IMR-90 (cell line): ENCODE measurements around the gene SF3B5. TPM values are rescaled to one million over a fixed set of nuclear protein-coding genes. Genes with fewer than 3 reads are reported as not detected.
"Not testable (repeated sequence)": the region's sequence is repeated elsewhere in the genome, so short reads cannot be mapped to it uniquely, and the experiment has no call there.

Source experiments
- ATAC-seq: fragments of 200-7000 bp; cut with Tn5 transposase; 2 replicates; pipeline ENCODE4 v1.9.1; 2020; ENCODE audit warnings: low read depth, mild to moderate bottlenecking, moderate library complexity
- BruUV-seq: library from RNA; stranded (reverse); fragments of 400-500 nt; replicated peaks from 2 replicates; lab custom pipeline; 2021; lab: Mats Ljungman, UMichigan
- CTCF ChIA-PET: fragments of 300-600 bp; formaldehyde crosslinking; extraction: SDS; loops from one replicate; lab custom pipeline; 2021; ENCODE audit warnings: antibody characterized with exemption; lab: Yijun Ruan, JAX
- POLR2A ChIA-PET: fragments of 300-600 bp; sonication (Branson Sonifier 250); formaldehyde crosslinking; loops from one replicate; lab custom pipeline; 2022; ENCODE audit warnings: antibody characterized with exemption; ENCODE audit not compliant: unreplicated experiment; lab: Charles Lee
- DNase-seq: peaks from one replicate; pipeline ENCODE4 v3.0.0; 2013
- H2AFZ ChIP-seq: replicated peaks from 2 replicates; pipeline ENCODE3; 2013; ENCODE audit warnings: low read length, mild to moderate bottlenecking; ENCODE audit not compliant: poor library complexity
- H2AK5ac ChIP-seq: 2 replicates; pipeline ENCODE4 v1.6.1; 2013; ENCODE audit warnings: low read depth, low read length, inconsistent platforms
- H2AK9ac ChIP-seq: replicated peaks from 2 replicates; pipeline ENCODE3; 2013; ENCODE audit warnings: mild to moderate bottlenecking, low read depth, low read length, moderate library complexity; ENCODE audit not compliant: poor library complexity
- H2BK120ac ChIP-seq: 2 replicates; pipeline ENCODE4 v1.6.1; 2013; ENCODE audit warnings: low read depth, low read length, inconsistent platforms
- H2BK15ac ChIP-seq: 3 replicates; pipeline ENCODE4 v1.6.1; 2013; ENCODE audit warnings: low read depth, low read length, inconsistent platforms
- H2BK20ac ChIP-seq: 2 replicates; pipeline ENCODE4 v1.6.1; 2013; ENCODE audit warnings: low read depth, mild to moderate bottlenecking, inconsistent platforms, low read length, moderate library complexity
- H2BK5ac ChIP-seq: 2 replicates; pipeline ENCODE4 v1.6.1; 2013; ENCODE audit warnings: mild to moderate bottlenecking, low read depth, low read length, inconsistent platforms; ENCODE audit not compliant: poor library complexity, severe bottlenecking
- H3K14ac ChIP-seq: replicated peaks from 2 replicates; pipeline ENCODE4 v1.6.1; 2013; ENCODE audit warnings: low read depth, low read length, inconsistent platforms
- H3K18ac ChIP-seq: 2 replicates; pipeline ENCODE4 v1.6.1; 2013; ENCODE audit warnings: low read depth, low read length, control low read depth
- H3K23ac ChIP-seq: 2 replicates; pipeline ENCODE4 v1.6.1; 2013; ENCODE audit warnings: low read depth, low read length, inconsistent platforms
- H3K27ac ChIP-seq: 2 replicates; pipeline ENCODE4 v1.5.1; 2013; ENCODE audit warnings: mild to moderate bottlenecking, control low read depth, low read length; ENCODE audit not compliant: insufficient read depth
- H3K27me3 ChIP-seq: 2 replicates; pipeline ENCODE4 v1.6.1; 2013; ENCODE audit warnings: low read length; ENCODE audit not compliant: control insufficient read depth, insufficient read depth
- H3K36me3 ChIP-seq: 2 replicates; pipeline ENCODE4 v1.6.1; 2013; ENCODE audit warnings: low read length, mixed read lengths; ENCODE audit not compliant: control insufficient read depth, insufficient read depth
- H3K4ac ChIP-seq: 2 replicates; pipeline ENCODE4 v1.6.1; 2013; ENCODE audit warnings: low read depth, low read length, inconsistent platforms
- H3K4me1 ChIP-seq: 2 replicates; pipeline ENCODE4 v1.6.1; 2013; ENCODE audit warnings: low read length, mixed read lengths; ENCODE audit not compliant: control insufficient read depth, insufficient read depth
- H3K4me2 ChIP-seq: 2 replicates; pipeline ENCODE4 v1.6.1; 2013; ENCODE audit warnings: low read depth, mild to moderate bottlenecking, control low read depth, low read length, moderate library complexity
- H3K4me3 ChIP-seq: 2 replicates; pipeline ENCODE4 v1.5.1; 2013; ENCODE audit warnings: low read depth, mild to moderate bottlenecking, control low read depth, low read length, moderate library complexity; ENCODE audit not compliant: insufficient read depth
- H3K56ac ChIP-seq: 2 replicates; pipeline ENCODE4 v1.6.1; 2013; ENCODE audit warnings: low read length, inconsistent platforms; ENCODE audit not compliant: insufficient read depth; ENCODE audit errors: extremely low read depth
- H3K79me1 ChIP-seq, 2 experiments: 2 replicates each; pipeline ENCODE4 v1.6.1; 2013; ENCODE audit warnings: low read length in 2 of 2, inconsistent platforms in 1 of 2, low read depth in 1 of 2
- H3K9ac ChIP-seq: 2 replicates; pipeline ENCODE4 v1.6.1; 2013; ENCODE audit warnings: low read depth, low read length, control low read depth
- H3K9me1 ChIP-seq: 2 replicates; pipeline ENCODE4 v1.6.1; 2013; ENCODE audit warnings: low read length, inconsistent platforms; ENCODE audit not compliant: insufficient read depth
- H3K9me3 ChIP-seq: 2 replicates; pipeline ENCODE4 v1.6.1; 2013; ENCODE audit warnings: low read length; ENCODE audit not compliant: control insufficient read depth, insufficient read depth
- H4K20me1 ChIP-seq: 2 replicates; pipeline ENCODE4 v1.6.1; 2013; ENCODE audit warnings: low read length, inconsistent platforms; ENCODE audit not compliant: insufficient read depth
- H4K5ac ChIP-seq: 2 replicates; pipeline ENCODE4 v1.6.1; 2013; ENCODE audit warnings: mild to moderate bottlenecking, low read depth, low read length, control low read depth
- H4K8ac ChIP-seq, 2 experiments: 2 replicates each; pipeline ENCODE4 v1.6.1; 2013; ENCODE audit warnings: low read depth in 2 of 2, low read length in 2 of 2, control low read depth in 1 of 2, inconsistent platforms in 1 of 2
- H4K91ac ChIP-seq: 2 replicates; pipeline ENCODE4 v1.6.1; 2013; ENCODE audit warnings: low read depth, low read length, inconsistent platforms; ENCODE audit not compliant: insufficient read depth
- WGBS, 2 experiments: methylation state at CpG; one replicate each; pipeline versions ENCODE4 v1.1.5 to v1.1.7; 2013; ENCODE audit warnings: missing lambda C conversion rate in 2 of 2; ENCODE audit not compliant: insufficient read length in 1 of 2; ENCODE audit errors: extremely low coverage in 2 of 2; 5-methylcytosine and 5-hydroxymethylcytosine counted together
- dilution Hi-C: fragments of 300-500 bp; cut with HindIII; formaldehyde crosslinking; loops from one replicate; pipeline ENCODE4 v1.14.3; 2018; ENCODE audit warnings: low sequenced_read_pairs; ENCODE audit not compliant: unreplicated experiment
- in situ Hi-C: fragments of 300-500 bp; cut with MboI; formaldehyde crosslinking; loops from 3 replicates; pipeline ENCODE4 v1.14.3; 2019; ENCODE audit warnings: low sequenced_read_pairs, inconsistent platforms, mixed read lengths
- intact Hi-C: fragments of 100-400 bp; cut with micrococcal nuclease; formaldehyde crosslinking; loops from 2 replicates; pipeline ENCODE4 v1.10.0; 2022
- polyA plus RNA-seq, 3 experiments: library from polyadenylated mRNA; depleted of rRNA; stranded (reverse); fragments of >200 nt; gene quantifications; 2 replicates each; pipeline ENCODE4 v1.2.3, GENCODE V29; 2012; ENCODE audit warnings: low replicate concordance in 1 of 3
- total RNA-seq: library from RNA; depleted of rRNA; stranded (reverse); fragments of >200 nt; gene quantifications from 2 replicates; pipeline ENCODE4 v1.2.3, GENCODE V29; 2012

SF3B5 gene
- total and polyA plus RNA-seq, 2 of the 4 experiments (the other 2 are of a cell fraction): 227 to 333 TPM

DNA sequence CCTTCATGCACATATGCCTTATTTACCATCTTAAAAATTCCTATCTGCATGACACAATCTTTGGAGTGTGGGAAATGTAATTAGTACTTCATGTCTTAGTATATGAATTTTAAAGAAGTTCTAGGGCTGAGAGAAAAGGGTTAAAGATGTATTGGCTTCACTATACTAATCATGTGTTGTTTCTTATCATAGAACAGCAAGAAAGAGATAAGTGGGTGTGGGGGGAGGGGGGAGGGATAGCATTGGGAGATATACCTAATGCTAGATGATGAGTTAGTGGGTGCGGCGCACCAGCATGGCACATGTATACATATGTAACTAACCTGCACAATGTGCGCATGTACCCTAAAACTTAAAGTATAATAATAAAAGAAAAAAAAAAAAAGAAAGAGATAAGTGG lies 13.0 kb downstream of the SF3B5 start:
- H2AK9ac ChIP-seq, H3K4me3 ChIP-seq, H3K27me3 ChIP-seq, H3K9ac ChIP-seq, H2AFZ ChIP-seq, H3K9me3 ChIP-seq, H3K4me2 ChIP-seq, H4K8ac ChIP-seq, H3K9me1 ChIP-seq, intact Hi-C loops, H3K79me1 ChIP-seq, H2BK15ac ChIP-seq, H4K5ac ChIP-seq, H4K20me1 ChIP-seq, CTCF ChIA-PET, H3K36me3 ChIP-seq, POLR2A ChIA-PET, H2BK20ac ChIP-seq, H3K56ac ChIP-seq, H4K91ac ChIP-seq, H3K4me1 ChIP-seq, BruUV-seq, dilution Hi-C loops, DNase-seq, H3K23ac ChIP-seq, H2BK120ac ChIP-seq, in situ Hi-C loops, ATAC-seq, H2BK5ac ChIP-seq, H2AK5ac ChIP-seq, H3K27ac ChIP-seq, H3K4ac ChIP-seq, H3K14ac ChIP-seq, H3K18ac ChIP-seq: not testable (repeated sequence)
- WGBS, 2 experiments: no CpG with 5 or more reads among the region's 3 CpGs
